HG03280 (cell line): ENCODE data around the gene PAPPA2.

Source experiments
- ATAC-seq: cut with Tn5 transposase; IDR thresholded peaks from one replicate; pipeline ENCODE4 v1.9.1; 2021; ENCODE audit warnings: mild to moderate bottlenecking, moderate library complexity; ENCODE audit not compliant: unreplicated experiment

Gene PAPPA2

GRCh38 chr1:176682830-176683535 lies 220.0 kb downstream of the PAPPA2 start:
- no peak for ATAC-seq

DNA sequence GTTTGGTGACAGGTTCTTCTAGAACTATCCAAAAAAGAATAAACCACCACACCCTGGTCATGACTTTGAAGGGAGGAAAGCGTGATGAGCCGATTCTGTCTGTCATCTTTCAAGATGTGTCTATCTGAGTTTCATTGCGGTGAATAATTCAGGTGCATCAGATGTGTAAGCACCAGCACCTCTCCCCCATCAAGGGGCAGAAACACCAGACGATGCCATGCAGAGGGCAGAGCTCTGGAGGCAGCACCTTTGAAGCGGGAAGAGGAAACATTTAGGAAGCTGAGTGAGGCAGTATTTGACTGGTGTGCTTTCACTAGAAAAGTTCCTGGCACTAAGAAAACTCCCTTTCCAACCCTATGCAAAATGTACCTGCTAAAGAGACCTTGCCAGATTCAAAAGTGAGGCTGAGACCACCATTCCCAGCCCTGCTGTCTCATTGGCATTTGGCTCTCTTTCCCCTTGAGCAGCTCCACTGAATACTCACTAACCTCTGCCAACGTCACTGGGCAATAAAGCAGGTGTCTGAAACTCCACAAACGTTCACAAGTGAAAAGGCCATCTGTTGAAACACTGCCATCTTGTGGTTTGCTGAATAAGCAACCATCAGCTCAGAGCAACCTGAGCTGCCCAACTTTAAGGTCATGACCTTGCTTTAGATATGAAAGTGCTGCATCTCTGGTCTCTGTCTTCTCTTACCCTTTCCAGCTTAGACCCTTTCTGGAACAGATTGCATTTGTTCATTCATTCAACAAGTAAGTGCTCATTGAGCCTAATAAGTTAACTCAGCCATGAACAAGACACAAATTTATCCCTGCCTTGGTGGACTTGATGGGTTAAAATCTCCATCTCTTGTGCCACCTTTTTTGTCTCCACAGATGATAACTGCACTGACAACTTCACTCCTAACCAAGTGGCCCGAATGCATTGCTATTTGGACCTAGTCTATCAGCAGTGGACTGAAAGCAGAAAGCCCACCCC lies 228.6 kb downstream of the PAPPA2 start:
- peak; percentile 92 for ATAC-seq

- ATAC-seq, result no peak
Measured at GRCh38 chr1:176692431-176692830, 229.5 kb downstream of the PAPPA2 start.

- ATAC-seq, result no peak
Measured at GRCh38 chr1:176692988-176693696, 230.2 kb downstream of the PAPPA2 start.

GRCh38 chr1:176693697-176694329 lies 230.8 kb downstream of the PAPPA2 start:
- no peak for ATAC-seq

DNA sequence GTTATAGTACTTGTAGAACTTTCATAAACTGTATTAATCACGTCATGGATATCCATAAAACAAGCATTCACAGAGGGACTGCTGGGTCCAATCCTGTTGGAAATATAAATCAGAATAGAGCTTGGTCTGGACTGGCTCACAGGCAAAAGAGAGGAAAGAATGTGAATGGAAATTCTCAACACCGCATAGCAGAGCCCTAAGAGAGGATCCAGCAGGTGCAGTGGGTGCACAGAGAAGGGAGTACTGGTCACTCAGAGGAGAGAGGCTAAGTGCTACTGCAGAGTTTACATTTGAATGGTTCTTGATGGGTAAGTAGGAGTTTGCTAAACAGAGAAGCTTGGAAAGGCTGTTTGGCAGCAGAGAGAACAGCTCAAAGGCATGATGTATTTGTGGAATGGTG lies 231.7 kb downstream of the PAPPA2 start:
- no peak for ATAC-seq

DNA sequence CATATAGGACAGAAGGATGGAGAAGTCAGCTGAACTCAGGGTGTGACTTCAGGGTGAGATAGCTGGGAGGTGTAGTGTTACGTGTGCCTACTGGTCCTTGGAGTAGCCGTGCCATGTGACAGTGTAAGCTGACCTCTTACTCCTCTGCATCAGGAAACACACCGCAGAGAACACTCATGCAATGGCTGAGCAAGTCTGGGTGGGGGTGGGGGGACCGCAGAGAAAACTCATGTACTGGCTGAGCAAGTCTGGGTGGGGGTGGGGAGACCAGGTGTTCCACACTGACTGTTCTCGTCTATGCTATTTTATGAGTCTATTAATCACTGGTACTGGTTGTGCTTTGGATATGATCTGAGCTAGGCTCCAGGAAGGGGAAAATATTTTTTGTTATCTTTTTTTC lies 233.1 kb downstream of the PAPPA2 start:
- ATAC-seq, result no peak

DNA sequence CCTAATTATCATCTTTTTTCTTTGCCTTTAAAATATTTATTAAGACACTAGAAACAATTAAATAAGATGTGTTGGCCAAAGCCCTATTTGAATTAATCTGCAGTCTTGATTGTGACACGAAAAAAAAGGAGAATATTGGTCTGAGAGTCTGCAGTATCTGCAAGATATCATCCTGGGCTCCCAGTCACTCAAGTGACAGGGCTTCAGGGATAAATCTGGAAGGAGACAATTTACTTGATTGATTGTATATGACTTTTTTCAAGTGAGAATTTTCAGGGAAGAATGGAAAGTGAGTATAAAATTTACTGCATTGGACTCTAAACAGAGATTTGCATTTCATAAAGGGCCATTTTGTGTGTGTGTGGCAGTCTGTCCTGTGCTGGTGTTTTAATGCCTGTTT lies 233.7 kb downstream of the PAPPA2 start:
- no peak for ATAC-seq

GRCh38 chr1:176699821-176700220 lies 236.8 kb downstream of the PAPPA2 start:
- no peak for ATAC-seq

DNA sequence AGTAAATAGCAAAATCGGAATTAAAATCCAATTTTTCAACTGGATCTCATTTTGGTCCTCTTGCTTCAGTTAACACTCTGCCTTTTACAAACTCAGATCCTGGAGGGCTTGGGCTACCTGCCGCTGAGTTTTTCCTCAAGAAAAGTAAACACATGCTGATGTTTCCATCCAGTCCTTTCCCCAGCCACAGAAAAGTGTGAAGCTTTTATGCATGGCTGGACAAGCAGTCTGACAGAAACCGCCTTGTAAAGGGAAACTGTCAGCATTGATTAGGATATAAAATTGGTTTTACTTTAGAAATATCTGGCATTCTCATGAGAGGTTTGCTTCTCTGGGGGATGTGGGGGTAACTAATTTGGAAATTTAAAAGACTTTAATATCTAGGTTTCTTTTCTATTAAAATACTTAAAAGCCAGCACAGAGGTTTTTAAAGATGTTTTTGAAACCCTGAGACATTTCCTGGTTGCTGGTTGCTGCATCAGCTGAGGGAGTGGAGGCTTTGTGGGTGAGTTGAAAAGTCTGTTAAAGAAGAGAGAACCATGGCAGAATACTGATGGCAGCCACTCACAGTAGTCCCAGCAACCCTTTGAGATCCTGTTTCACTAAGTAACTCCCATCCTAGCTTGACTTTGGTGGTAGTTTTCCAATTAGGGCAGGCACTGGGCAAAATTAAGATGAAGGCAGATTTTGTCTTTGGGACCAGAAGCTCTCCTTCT lies 238.3 kb downstream of the PAPPA2 start:
- ATAC-seq, result no peak

- ATAC-seq, result no peak
Measured at GRCh38 chr1:176702901-176703300, 239.9 kb downstream of the PAPPA2 start.

DNA sequence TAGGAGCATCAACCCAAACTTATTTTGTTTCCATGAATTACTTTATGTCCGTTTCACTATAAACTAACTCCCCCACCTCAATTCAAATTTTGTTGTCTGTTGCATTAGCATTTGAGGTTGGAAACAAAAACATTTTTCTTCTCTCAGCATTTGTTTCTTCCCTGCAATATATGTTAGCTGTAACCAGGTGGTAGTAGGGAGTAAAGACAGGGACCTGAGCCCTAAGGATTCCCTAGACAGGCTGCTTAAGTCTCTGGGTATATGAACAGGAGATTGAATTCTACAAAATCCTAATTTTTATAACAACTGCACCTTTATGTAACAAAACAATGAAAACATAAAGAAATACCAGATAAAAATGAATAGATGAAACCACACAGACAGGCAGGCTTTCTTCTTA lies 242.6 kb downstream of the PAPPA2 start:
- ATAC-seq, result no peak

DNA sequence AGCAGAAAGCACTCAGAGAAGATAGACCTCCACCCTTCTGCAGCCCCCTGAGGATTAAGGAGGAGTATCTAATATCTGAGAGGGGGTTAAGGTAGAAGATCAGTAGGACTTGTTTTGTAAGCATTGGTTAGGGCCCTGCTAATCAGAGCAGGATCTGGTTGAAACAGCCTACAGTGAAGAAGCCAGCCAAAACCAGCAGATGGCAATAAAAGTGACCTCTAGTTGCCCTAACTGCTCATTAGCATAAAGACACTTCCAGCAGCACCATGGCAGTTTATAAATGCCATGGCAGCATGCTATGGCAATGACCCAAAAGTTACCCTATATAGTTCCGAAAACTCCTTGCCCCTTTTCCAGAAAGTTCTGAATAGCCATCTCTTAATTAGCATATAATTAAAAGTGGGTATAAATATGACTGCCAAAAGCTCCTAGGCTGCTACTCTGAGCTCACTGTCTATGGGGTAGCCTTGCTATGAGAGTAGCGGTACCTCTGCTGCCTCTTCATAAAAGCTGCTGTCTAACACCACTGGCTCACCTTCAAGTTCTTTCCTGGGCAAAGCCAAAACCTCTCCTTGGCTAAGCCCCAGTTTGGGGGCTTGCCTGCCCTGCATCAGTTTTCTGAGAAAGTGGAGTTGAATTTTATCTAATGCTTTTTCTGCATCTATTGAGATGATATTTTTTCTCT lies 254.2 kb downstream of the PAPPA2 start:
- no peak for ATAC-seq

GRCh38 chr1:176719447-176719846 lies 256.5 kb downstream of the PAPPA2 start:
- no peak for ATAC-seq

GRCh38 chr1:176720838-176721237 lies 257.9 kb downstream of the PAPPA2 start:
- no peak for ATAC-seq

DNA sequence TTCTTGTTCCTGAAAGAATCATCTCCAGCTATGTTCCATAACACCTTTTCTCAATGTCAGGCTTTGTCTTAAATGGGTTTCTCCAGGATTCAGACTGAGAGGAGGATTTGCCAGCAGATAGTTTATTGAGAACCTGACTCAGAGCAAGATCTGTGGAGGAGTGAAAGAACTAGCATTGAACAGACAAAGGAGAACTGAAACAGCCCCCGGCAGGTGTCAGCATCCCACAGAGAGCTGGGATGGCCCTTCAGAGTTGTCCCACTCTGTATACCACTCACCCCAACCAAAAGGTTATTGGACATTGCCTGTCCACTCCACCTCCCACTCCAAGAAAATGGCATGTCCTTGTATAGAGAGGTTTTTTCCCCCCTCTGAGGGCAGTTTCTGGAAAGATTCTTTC lies 270.7 kb downstream of the PAPPA2 start:
- no peak for ATAC-seq

DNA sequence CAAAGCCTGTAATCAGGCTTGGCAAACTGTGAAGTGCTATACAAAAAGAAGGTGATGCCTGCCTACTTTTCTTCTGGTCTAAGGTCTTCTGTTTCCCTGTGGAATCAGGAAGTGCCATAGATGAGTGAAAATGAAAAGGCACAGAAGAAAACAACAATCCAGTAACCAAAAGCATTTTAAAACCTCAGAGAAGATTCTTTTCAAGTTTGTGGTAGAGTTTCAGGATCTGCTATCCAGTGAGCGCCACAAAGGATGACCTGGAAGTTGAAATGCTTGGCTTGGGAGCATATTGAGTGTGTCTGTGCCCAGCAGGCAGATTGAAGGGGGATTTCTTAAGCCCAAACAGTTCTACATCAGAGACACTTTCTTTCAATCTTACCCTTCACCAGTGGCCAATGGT lies 272.2 kb downstream of the PAPPA2 start:
- ATAC-seq, result no peak

DNA sequence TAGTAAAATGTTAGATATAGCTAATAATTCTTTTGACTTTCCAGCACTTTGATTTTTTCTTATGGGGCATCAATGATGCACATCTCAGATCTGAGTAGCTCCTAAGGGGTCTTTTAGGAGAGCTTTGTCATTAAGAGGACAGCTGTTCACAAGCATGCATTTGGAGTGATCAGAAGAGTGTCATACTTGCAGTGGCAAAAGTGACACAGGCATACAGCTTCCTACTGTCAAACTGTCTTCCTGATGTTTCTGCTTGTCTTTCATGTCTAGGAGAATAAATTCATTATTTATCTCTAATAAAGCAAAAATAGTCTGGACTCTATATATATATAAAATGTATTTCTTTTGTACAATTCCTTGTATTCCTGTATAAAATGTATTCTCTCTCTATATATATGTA lies 273.0 kb downstream of the PAPPA2 start:
- no peak for ATAC-seq

GRCh38 chr1:176741181-176741580 lies 278.2 kb downstream of the PAPPA2 start:
- no peak for ATAC-seq

- ATAC-seq, result no peak
Measured at GRCh38 chr1:176742322-176742721, 279.3 kb downstream of the PAPPA2 start.
